Glutamatergic neuron (in vitro differentiated cells): ENCODE data around the gene NIM1K. TPM values are rescaled to one million over a fixed set of nuclear protein-coding genes. Genes with fewer than 3 reads are reported as not detected.

Experiments
- DNase-seq: peaks from one replicate; pipeline ENCODE4 v3.0.0; 2022
- H3K27ac Mint-ChIP-seq: one replicate; pipeline ENCODE4 v1.8.0; 2020; ENCODE audit warnings: mild to moderate bottlenecking, mixed read lengths, inconsistent platforms; ENCODE audit not compliant: unreplicated experiment
- H3K27me3 Mint-ChIP-seq: one replicate; pipeline ENCODE4 v1.8.0; 2020; ENCODE audit warnings: mild to moderate bottlenecking, moderate library complexity, mixed read lengths, inconsistent platforms; ENCODE audit not compliant: unreplicated experiment
- H3K36me3 Mint-ChIP-seq: one replicate; pipeline ENCODE4 v1.8.0; 2020; ENCODE audit warnings: mild to moderate bottlenecking, mixed read lengths, inconsistent platforms; ENCODE audit not compliant: unreplicated experiment
- H3K4me1 Mint-ChIP-seq: one replicate; pipeline ENCODE4 v1.8.0; 2020; ENCODE audit warnings: mild to moderate bottlenecking, low read depth, mixed read lengths, inconsistent platforms; ENCODE audit not compliant: unreplicated experiment
- H3K4me3 Mint-ChIP-seq: one replicate; pipeline ENCODE4 v1.8.0; 2020; ENCODE audit warnings: mild to moderate bottlenecking, mixed read lengths, inconsistent platforms; ENCODE audit not compliant: unreplicated experiment
- H3K9me3 Mint-ChIP-seq: one replicate; pipeline ENCODE4 v1.8.0; 2020; ENCODE audit warnings: mild to moderate bottlenecking, moderate library complexity, mixed read lengths, inconsistent platforms; ENCODE audit not compliant: unreplicated experiment
- CTCF ChIP-seq: fragments of 200-600 bp; sonication (generic); IDR thresholded peaks from one replicate; pipeline ENCODE4 v1.5.0; 2021; ENCODE audit not compliant: partially characterized antibody, unreplicated experiment
- total RNA-seq: library from RNA; stranded (reverse); fragmentation: NEBNext Ultra II Directional; extraction: Animal tissue kit (Norgen Biotek cat#: 25700); gene quantifications from one replicate; pipeline ENCODE4 v1.2.1, GENCODE V29; 2021; ENCODE audit not compliant: unreplicated experiment

The NIM1K gene
- total RNA-seq, 1 donor from 2014 or later: 10.5 TPM

DNA sequence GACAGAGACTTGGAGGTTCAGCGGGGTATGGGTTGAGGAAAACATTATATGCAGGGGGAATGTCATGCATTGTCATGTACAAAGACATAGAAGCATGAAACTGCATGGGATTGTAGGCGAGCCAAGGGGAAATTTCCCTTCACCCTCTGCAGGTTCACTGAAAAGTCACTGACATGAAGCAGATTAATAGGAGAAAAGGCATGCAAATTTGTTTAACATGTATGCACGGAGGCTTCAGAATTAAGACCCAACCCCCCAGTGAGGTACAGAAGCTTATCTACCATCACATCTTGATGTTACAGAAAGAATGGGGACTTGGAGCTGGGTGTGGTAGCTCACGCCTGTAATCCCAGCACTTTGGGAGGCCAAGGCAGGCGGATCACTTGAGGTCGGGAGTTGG is 18.5 kb downstream of the NIM1K start:
- Mint-ChIP-seq H3K36me3 (no peaks in the 10 kb centered on the region), H3K27ac (no peak overlapping the region), H3K4me1 (peaks cover 35% of the 10 kb centered on the region), H3K9me3 (peaks cover 2% of the 10 kb centered on the region), H3K4me3 (no peak overlapping the region), H3K27me3 (peaks cover 3% of the 10 kb centered on the region)
- DNase-seq: no peak
- TF ChIP-seq CTCF: no peak

DNA sequence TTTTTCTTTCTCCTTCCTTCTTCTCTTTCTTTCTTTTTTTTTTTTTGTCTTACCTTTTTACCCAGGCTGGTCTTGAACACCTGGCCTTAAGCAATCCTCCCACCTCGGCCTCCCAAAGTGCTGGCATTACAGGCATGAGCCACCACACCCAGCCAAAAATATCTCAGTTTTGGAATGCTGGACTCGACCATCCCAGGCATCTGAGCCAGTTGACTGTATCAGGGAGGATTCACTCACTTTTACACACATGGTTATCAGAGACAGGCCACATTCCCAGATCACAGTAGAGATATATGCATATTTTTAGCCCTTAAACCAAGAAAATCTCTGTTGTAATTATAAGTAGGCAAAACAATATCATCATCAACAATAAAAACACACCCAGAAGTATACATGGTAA is 21.9 kb downstream of the NIM1K start:
- H3K4me1 Mint-ChIP-seq: peaks cover 32% of the 10 kb centered on the region
- no peak for TF ChIP-seq CTCF
- peaks cover 3% of the 10 kb centered on the region for H3K27me3 Mint-ChIP-seq
- DNase-seq: no peak
- no peak overlapping the region for H3K4me3 Mint-ChIP-seq
- peaks cover 4% of the 10 kb centered on the region for H3K9me3 Mint-ChIP-seq
- H3K27ac Mint-ChIP-seq: peak overlapping the region; percentile 31
- H3K36me3 Mint-ChIP-seq: peaks cover 4% of the 10 kb centered on the region

- Mint-ChIP-seq H3K4me1 (peaks cover 33% of the 10 kb centered on the region), H3K9me3 (peaks cover 4% of the 10 kb centered on the region), H3K27me3 (peaks cover 3% of the 10 kb centered on the region), H3K36me3 (peaks cover 4% of the 10 kb centered on the region), H3K27ac (peak overlapping the region; percentile 67), H3K4me3 (peak overlapping the region; percentile 43)
- peak; percentile 43 for DNase-seq
- TF ChIP-seq CTCF: no peak
Observed at GRCh38 chr5:43215073-43215631, 23.1 kb downstream of the NIM1K start.

- Mint-ChIP-seq H3K27ac (no peak overlapping the region), H3K4me3 (no peak overlapping the region), H3K27me3 (peaks cover 3% of the 10 kb centered on the region), H3K4me1 (peaks cover 29% of the 10 kb centered on the region), H3K9me3 (peaks cover 4% of the 10 kb centered on the region), H3K36me3 (peaks cover 4% of the 10 kb centered on the region)
- no peak for DNase-seq
- no peak for TF ChIP-seq CTCF
Observed at GRCh38 chr5:43216941-43217340, 24.9 kb downstream of the NIM1K start.

GRCh38 chr5:43219120-43219519 is 27.1 kb downstream of the NIM1K start:
- H3K27ac Mint-ChIP-seq: no peak overlapping the region

More at GRCh38 chr5:43219120-43219519, 27.1 kb downstream of the NIM1K start:
- TF ChIP-seq CTCF: no peak
- peaks cover under 1% of the 10 kb centered on the region for H3K27me3 Mint-ChIP-seq
- H3K4me3 Mint-ChIP-seq: no peak overlapping the region
- peaks cover 4% of the 10 kb centered on the region for H3K36me3 Mint-ChIP-seq
- no peak for DNase-seq
- H3K9me3 Mint-ChIP-seq: peaks cover 4% of the 10 kb centered on the region
- peaks cover 21% of the 10 kb centered on the region for H3K4me1 Mint-ChIP-seq
